AG10803 (cell line): Measurements from ENCODE around the gene CMSS1.

Experiments used
- DNase-seq: peaks from one replicate; pipeline ENCODE4 v3.0.0; 2010; ENCODE audit warnings: low read depth
- H3K4me3 ChIP-seq: 2 replicates; pipeline ENCODE4 v1.5.1; 2011; ENCODE audit warnings: mild to moderate bottlenecking, low read length, control low read depth
- CTCF ChIP-seq: conservative IDR thresholded peaks from 2 replicates; pipeline ENCODE4 v1.5.1; 2011; ENCODE audit warnings: mild to moderate bottlenecking, low read length, control low read depth, inconsistent platforms

Gene CMSS1

GRCh38 chr3:99817437-99818240, at the start of gene CMSS1:
Gene CMSS1 (plus strand): TSS chr3:99817862.
- TF ChIP-seq CTCF = peak; percentile 42
- peak within 1 kb of the TSS; percentile 92 for H3K4me3 ChIP-seq
- DNase-seq = peak; percentile 88

GRCh38 chr3:99768126-99768525, 49.5 kb upstream of the CMSS1 start:
- no peak overlapping the region for H3K4me3 ChIP-seq
- no peak for TF ChIP-seq CTCF
- DNase-seq = no peak

- no peak for TF ChIP-seq CTCF
- no peak for DNase-seq
- no peak overlapping the region for H3K4me3 ChIP-seq
Measured at GRCh38 chr3:99768808-99769501, 48.7 kb upstream of the CMSS1 start.

GRCh38 chr3:99772171-99772570, 45.5 kb upstream of the CMSS1 start:
- no peak overlapping the region for H3K4me3 ChIP-seq
- no peak for TF ChIP-seq CTCF
- DNase-seq = no peak

GRCh38 chr3:99772671-99773070, 45.0 kb upstream of the CMSS1 start:
- no peak for DNase-seq
- TF ChIP-seq CTCF = no peak
- no peak overlapping the region for H3K4me3 ChIP-seq

- peak; percentile 89 for DNase-seq
Measured at GRCh38 chr3:99774467-99774866, 43.2 kb upstream of the CMSS1 start.

More at GRCh38 chr3:99774467-99774866, 43.2 kb upstream of the CMSS1 start:
- no peak for TF ChIP-seq CTCF
- H3K4me3 ChIP-seq = no peak overlapping the region
